Fibroblast of mammary gland (primary cell): Measurements from ENCODE around the gene ARIH1.

Experiments
- DNase-seq: peaks from one replicate; pipeline ENCODE4 v3.0.0-alpha.2; 2010; ENCODE audit warnings: low read depth
- H3K4me3 ChIP-seq: 2 replicates; pipeline ENCODE4 v1.5.1; 2011; ENCODE audit warnings: low read depth, mild to moderate bottlenecking, low read length, moderate library complexity; ENCODE audit not compliant: control insufficient read depth
- CTCF ChIP-seq: conservative IDR thresholded peaks from 2 replicates; pipeline ENCODE4 v1.5.1; 2011; ENCODE audit warnings: low read depth, low read length, inconsistent platforms; ENCODE audit not compliant: control insufficient read depth, insufficient read depth

The ARIH1 gene

GRCh38 chr15:72564091-72564490, 90.0 kb downstream of the ARIH1 start:
- no peak for DNase-seq
- H3K4me3 ChIP-seq: no peak overlapping the region
- TF ChIP-seq CTCF: no peak

- TF ChIP-seq CTCF: no peak
Measured at GRCh38 chr15:72566973-72567372, 92.8 kb downstream of the ARIH1 start.

GRCh38 chr15:72570059-72570458, 95.9 kb downstream of the ARIH1 start:
- H3K4me3 ChIP-seq: no peak overlapping the region
- no peak for DNase-seq
- no peak for TF ChIP-seq CTCF

More at GRCh38 chr15:72566973-72567372, 92.8 kb downstream of the ARIH1 start:
- DNase-seq: no peak
- no peak overlapping the region for H3K4me3 ChIP-seq

DNA sequence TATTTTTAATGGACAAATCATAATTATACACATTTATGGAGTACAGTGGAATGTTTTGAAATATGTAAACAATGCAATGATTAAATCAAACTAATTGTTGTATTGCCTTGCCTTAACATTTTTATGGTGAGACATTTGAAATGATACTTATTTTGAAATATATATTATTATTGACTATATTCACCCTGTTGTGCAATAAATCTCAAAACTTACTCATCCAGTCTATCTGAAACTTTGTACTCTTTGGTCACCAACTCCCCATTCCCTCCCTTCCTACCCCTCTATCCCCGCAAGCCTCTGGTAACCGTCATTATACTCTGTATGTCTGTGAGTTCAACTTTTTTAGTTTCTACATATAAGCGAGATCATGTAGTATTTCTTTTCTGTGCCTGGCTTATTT, 105.7 kb downstream of the ARIH1 start:
- no peak for TF ChIP-seq CTCF
- no peak for DNase-seq
- no peak overlapping the region for H3K4me3 ChIP-seq

- DNase-seq: no peak
- TF ChIP-seq CTCF: no peak
- no peak overlapping the region for H3K4me3 ChIP-seq
Measured at GRCh38 chr15:72584006-72584405, 109.9 kb downstream of the ARIH1 start.

- TF ChIP-seq CTCF: no peak
- DNase-seq: no peak
- no peak overlapping the region for H3K4me3 ChIP-seq
Measured at GRCh38 chr15:72585025-72585424, 110.9 kb downstream of the ARIH1 start.

DNA sequence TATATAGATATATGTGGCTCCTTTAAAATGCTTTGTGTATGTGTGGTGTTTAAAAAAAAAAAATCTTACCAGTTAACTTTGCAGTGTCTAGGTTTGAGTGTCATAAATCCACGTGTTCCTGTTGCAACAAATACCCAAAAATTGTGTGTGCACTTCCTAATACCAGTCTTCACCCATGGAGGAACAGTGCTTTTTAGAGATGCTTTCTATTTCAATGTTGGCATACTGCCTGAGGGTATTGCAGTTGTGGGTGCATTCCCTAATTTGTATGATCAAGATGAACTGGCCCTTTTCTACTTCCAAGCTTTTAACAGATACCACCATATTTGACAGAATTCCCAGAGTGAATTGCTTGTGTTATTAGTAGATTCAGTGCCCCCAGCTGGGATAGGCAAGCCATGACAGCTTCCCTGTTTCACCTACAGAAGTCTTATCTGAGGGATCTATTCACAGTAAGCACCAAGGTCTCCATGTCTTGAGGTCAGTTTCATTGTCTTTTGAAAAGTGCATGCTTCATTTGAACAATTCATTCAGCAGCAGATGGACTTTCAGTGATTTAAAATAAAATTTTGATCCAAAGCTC, 111.4 kb downstream of the ARIH1 start:
- peak; percentile 39 for TF ChIP-seq CTCF
- no peak overlapping the region for H3K4me3 ChIP-seq
- DNase-seq: peak; percentile 52
